GM21786 (cell line): Measurements from ENCODE around the gene CERS5.

Experiments used
- ATAC-seq: cut with Tn5 transposase; IDR thresholded peaks from one replicate; pipeline ENCODE4 v1.9.1; 2021; ENCODE audit not compliant: unreplicated experiment

CERS5 gene, protein sequence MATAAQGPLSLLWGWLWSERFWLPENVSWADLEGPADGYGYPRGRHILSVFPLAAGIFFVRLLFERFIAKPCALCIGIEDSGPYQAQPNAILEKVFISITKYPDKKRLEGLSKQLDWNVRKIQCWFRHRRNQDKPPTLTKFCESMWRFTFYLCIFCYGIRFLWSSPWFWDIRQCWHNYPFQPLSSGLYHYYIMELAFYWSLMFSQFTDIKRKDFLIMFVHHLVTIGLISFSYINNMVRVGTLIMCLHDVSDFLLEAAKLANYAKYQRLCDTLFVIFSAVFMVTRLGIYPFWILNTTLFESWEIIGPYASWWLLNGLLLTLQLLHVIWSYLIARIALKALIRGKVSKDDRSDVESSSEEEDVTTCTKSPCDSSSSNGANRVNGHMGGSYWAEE

DNA sequence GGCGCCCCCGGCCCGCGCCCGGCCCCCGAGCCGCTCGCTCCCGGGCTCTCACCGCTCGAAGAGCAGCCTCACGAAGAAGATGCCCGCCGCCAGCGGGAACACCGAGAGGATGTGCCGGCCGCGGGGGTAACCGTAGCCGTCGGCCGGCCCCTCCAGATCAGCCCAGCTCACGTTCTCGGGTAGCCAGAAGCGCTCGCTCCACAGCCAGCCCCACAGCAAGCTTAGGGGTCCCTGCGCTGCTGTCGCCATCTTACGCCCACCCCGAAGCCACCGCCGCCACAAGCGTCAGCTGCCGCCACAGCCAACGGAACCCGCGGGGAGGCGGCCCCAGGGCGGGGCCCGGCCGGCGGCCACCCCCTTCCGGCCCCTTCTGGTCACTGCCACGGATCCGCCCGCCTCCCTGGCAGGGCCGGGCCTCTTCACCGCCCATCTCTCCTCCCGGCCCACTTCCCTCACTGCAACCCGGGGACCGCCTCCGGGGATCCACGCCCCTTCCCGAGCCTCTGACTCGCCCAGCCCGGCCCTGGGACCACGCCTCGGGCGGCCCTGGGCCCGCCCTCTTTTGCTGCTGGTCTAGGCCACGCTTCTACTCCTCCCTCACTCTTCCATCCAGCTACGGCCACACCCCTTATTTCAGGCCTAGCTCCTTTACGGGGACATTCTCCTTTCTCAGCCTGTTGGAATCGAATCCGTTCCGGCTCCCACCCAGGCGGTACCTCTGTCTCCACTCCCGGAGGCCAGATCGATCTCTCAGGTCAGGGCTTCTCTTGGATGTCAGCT, at the start of gene CERS5:
CERS5 (minus strand) TSS at position 321 of the 780 bp plus-strand sequence; CDS start at position 249, 72 bp downstream.
- peak; percentile 97 for ATAC-seq

DNA sequence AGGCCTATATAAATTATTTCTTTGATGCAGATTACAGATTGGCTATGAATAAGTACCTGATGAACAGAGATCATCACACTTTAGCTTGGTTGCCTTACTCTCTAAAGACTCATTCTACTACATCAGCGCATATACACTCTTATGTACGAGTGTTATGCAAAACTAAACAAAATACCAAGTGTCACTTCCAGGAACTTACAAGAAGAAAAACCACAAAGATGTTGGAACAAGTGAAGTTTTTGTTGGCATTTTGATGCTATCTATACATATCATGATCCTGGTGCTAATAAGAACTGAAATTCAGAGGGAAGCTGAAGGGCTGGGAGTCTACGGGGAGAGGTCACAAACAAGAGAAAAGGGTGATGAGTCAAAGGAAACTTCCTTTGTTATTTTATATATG, 47.9 kb upstream of the CERS5 start:
- ATAC-seq: no peak

DNA sequence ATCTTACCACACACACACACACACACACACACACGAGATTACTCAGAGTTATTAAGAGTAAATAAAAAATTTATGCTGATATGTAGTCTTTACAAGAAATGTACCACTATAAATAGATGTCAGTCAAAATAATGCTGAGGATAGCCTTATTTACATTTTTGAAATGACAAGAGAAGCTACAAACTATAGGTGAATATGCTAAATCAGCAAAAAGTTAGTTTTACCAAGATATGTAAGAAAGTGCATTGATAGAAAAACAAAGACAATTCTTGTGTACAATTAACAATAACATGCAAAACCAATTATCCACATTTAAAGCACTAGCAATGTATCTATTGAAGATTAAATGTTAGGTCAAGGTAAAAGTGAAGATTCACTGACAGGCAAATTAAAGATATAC, 46.8 kb upstream of the CERS5 start:
- no peak for ATAC-seq

DNA sequence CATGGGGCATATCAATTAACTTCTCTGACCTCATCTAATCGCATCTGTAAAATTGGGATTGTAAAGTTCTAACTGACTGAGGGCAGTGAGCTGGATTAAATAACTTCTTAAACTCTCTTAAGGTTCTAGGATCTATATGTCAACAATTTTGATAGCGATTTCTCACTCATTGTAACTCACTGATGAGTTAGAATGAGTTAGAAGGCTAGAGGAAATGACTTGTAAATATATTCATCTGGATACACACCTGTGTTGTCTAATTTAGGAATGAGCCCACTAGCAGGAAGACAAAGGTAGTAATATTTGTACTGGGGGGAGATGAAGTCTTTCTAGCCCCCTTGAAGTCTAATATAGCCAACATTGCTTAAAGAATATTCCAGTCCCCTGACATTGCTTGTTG, 46.3 kb upstream of the CERS5 start:
- ATAC-seq: no peak

DNA sequence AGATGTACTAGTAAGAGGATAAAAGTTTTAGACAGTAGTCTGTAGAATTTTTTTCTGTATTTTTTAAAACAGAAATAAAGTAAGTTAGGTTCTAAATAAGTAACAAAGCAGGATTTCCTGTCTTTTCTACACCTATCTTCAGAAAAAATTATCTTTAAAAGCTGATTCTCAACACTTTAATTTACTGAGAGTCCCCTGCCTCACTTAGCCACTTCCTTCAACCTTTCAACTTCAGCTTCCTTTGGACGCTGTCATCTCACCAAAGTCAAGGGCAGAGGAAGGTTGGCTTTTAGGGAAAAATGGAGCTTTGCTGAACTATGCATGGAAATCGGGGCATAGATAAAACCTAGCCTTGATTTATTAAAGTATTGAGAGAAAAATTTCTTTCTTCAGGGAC, 44.9 kb upstream of the CERS5 start:
- ATAC-seq: no peak

DNA sequence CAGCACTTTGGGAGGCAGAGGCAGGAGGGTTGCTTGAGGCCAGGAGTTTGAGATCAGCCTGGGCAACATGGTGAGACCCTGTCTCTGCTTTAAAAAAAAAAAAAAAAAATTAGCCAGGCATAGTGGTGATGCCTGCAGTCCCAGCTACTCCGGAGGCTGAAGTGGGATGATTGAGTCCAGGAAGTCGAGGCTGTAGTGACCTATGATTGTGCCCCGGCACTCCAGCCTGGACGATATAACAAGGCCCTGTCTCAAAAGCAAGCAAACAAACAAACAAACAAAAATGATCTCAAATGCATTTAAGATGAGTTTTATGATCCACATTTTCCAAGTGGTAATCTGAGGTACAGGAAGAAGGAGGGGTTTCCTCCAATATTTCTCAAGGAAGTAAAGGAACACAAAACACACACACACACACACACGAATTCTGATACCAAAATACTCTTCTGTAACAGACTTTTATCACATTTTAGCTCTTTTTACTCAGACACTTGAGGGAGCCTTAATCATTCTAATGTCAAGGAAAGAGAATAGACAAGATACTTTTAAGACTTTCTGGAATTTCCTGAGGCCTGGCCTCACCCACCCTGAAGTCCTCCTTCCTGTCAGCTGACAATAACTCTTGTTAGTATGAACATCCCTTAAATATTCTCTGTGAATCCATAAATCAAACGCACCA, 44.4 kb upstream of the CERS5 start:
- ATAC-seq: no peak

DNA sequence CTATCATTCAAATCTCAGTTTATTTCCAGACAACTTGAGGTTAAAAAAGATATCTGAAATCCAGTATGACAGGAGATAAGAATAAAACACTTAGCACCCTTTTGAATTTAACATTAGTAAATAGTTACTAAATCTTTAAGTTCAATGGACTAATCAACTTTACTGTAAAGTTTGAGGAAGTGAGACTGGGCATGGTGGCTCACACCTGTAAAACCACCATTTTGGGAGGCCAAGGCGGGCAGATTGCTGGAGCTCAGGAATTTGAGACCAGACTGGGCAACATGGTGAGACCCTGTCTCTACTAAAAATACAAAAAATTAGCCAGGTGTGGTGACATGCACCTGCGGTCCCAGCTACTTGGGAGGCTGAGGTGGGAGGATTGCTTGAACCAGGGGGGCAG, 40.3 kb upstream of the CERS5 start:
- ATAC-seq: no peak

DNA sequence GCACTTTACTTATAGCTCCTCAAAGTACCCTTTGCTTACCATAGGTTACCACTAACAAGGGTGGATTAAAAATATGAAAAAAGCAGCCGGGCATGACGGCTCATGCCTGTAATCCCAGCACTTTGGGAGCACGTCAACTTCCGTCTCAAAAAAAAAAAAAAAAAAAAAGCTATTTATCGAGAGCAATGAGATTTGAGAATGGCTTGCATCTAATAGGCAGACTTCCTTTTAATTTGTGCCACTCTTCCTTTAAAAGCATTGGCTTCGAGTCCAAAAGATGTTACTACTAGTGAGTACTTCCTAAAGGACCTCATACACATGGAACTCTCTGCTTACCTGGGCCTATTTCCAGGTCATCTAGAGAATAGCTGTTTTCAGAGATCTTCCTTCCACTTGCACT, 38.5 kb upstream of the CERS5 start:
- no peak for ATAC-seq

DNA sequence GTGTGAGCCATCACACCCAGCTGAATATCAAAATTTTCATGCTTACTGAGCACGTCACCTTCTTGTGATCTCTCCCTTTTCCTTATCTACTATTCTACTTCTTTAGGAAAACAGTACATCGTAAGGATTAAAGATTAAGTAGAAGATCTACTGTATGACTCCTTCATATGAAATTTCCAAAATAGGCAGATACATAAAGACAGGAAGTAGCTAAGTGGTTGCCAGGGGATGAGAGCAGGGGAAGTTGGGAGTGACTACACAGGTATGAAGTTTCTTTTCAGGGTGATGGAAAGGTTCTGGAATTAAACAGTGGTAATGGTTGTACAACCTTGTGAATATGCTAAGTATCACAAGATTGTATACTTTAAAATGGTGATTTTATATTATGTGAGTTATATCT, 36.5 kb upstream of the CERS5 start:
- ATAC-seq: no peak

DNA sequence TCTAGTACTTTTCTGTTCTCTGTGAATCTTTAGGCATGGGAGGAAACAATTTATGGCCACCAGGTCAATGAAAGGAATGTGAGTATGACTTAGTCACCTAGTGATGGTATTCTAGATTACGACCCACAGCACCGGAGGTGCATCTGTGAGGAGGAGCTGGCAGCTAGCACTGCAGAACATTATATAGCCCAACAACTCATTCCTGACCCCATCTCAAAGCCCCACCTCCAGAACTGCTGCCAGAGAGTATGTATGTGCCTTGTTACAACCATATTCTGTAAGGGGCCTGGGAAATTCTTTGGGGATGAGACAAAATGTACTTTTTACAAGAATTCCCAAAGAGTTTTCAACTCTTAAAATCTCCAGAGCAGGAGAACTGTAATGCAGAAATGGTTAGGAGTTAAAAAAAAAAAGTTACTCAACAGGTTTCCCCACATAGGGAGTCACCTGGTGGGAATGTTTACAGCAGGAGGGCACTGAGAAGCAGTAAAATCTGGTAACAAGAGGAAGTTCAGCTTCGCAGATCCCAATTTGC, 34.9 kb upstream of the CERS5 start:
- no peak for ATAC-seq

DNA sequence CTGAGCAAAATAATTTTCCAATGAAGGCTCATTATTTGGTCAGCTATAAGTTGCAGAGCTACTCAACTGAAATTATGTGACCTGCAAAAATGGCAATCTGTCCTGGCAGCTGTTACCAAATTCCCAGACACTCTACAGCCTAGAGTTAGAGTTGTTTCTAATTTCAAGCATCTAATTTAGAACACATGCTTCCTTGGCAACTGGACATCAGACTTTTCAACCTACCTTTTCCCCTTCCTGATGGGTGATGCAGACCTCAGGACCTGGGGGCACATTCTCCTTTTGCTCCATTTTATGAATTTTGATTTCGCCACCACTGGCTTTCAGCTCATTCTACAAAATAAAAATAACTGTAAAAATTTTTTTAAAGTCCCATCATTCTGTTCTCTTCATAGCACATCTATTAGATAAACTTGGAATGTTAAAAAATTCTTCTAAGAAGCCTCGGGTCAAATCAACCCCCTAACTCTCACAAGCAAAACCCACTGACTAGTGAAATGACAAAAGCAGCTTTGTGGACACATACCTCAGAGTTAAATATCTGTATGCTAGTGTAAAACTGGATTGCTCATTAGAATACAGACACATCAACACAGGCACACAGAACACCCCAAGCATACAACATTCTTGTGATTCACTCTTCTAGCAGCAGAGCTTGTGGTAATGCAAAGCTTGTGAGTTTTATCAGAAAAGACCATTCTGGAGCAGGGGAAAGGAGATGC, 33.5 kb upstream of the CERS5 start:
- no peak for ATAC-seq

DNA sequence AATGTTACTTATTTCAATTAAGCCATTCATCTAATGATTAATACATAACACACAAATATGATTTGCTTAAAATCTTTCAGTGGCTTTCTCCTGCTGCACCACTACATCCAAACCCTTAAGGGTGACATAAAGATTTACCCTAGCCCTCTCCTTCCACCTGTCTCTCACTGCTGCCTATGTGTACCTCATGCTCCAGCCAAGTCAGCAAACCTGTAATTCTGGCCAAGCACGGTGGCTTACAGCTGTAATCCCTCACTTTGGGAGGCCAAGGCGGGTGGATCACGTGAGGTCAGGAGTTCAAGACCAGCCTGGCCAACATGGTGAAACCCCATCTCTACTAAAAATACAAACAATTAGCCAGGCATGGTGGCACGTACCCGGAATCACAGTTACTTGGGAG, 31.7 kb upstream of the CERS5 start:
- ATAC-seq: no peak

DNA sequence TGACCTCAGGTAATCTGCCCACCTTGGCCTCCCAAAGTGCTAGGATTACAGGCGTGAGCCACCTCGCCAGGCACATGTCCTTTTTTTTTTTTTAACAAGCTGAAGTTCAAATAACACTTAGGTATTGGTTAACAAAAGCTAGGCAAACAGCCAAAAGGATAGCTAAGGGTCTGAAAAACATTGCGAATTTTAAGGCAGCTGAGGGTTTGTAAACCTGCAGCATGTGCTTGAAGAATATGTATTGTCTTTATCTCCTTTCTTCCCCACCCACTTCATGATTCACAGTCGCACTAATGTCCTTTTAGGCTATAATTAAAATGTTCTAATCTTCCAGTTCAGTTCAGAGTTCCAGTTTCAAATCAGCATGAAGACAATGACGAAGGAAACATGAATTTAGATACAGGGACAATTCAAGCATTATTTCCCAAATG, 30.1 kb upstream of the CERS5 start:
- no peak for ATAC-seq

DNA sequence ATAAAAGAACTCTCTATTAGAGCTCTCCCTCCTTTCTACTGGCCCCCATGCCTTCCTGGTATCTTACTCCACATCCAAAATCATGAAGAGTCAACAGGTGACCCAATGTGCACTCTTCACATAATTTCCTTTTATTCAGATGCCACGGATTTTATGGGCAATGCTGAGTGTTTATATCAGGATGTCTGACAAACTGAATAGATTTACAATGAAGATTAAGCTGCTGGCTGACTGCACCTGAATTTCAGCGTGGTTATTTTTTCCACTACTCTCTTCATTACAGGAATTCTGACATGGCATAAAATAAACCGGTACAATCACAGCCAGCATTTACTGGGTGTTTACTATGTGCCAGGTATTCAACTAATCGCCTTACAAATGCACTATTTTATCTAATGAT, 29.4 kb upstream of the CERS5 start:
- no peak for ATAC-seq

DNA sequence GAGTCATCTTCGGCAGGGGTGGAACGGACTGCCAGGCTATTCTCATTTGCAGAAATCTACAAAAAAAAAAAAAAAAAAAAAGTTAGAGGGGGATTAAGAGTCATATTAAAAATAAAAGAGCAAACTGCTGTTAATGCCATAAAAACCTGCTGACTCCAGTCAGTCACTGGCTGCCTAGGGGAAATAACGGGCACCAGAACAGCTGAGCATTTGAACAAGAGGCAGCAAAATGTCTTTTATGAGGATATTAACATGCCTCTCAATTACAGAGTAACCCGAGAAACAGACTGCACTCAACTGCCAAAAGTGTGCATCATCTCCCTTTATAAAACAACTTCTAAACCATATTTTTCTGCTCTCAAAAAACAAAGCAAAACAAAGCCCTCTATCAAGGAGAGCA, 28.7 kb upstream of the CERS5 start:
- ATAC-seq: no peak

DNA sequence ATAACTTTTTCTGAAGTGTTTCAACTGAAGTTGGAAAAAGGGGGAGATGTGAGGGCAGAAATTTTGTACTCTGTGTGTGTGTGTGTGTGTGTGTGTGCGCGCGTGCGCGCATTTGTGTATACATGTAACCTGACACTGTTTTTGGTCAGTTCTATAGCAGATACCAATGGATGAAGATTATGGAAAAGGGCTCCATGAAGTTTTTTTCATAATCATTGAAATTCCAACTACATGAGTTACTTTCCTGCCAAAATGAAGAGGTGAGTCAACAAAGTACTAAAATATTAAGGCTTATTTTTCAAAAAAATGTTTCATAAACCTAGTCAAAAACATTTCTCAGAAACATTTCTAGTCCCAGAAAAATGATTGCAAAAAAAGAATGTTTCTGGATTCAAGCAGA, 25.7 kb upstream of the CERS5 start:
- no peak for ATAC-seq

DNA sequence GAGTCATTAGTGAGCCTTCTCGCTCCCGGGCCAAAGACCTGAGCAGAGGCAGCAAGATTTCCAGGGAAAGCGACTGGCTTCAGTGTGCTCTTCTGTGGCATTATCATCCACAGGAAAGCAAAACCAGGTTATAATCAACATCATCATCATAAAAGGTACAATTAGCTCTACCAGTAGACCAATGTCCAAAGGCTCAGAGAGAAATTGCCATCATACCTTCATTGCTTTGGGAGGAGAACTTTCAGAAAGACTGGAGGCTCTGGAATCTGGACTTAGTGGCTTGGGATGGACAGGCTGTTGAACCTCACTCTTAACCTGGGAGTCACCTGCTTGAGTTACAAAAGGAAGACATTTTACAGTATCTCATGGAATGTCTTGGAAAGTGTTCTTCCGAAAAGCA, 25.1 kb upstream of the CERS5 start:
- no peak for ATAC-seq

DNA sequence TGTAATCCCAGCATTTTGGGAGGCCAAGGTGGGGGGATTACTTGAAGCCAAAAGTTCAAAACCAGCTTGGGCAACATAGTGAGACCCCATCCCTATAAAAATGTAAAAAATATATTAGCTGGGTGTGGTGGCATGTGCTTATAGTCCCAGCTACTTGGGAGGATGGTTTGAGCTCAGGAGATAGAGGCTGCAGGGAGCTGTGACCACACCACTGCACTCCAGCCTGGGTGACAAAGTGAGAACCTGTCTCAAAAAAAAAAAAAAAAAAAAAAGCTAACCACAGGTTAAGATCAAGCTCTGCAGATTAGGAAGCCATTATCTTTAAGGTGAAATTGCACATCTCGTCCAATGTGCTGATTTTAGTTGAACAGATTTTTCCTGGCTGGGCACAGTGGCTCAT, 23.7 kb upstream of the CERS5 start:
- no peak for ATAC-seq

DNA sequence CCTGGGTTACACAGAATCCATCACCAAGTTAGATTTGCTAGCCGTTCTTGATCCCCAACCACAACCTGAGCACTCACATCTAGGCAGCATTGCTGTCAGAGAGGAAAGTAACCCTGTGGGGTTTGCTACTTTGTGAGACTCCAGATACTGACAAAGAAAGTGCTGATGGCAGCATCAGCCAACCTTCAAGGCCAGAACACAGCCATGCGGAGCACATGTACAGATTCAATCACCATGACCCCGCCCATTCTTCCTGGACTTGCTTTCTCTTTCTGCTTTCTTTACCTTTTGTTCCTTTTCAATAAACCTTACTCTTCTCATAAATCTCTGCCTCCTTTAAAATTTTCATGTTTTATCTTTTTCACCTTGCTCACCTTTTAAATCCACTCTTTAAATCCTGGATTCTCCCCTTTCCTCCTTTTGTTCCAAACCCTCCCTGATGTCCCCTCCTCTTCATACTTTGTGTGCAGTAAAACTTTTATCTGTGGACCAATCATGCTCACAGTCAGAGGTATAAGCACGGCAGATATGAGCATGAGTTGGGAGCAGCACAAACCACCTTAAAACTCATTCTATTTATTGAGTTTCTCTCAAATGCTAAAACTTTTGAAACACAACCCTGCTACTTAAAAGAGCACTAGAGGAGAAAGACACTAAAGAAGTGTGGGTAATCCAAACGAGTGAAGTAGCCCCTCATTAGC, 21.9 kb upstream of the CERS5 start:
- no peak for ATAC-seq

DNA sequence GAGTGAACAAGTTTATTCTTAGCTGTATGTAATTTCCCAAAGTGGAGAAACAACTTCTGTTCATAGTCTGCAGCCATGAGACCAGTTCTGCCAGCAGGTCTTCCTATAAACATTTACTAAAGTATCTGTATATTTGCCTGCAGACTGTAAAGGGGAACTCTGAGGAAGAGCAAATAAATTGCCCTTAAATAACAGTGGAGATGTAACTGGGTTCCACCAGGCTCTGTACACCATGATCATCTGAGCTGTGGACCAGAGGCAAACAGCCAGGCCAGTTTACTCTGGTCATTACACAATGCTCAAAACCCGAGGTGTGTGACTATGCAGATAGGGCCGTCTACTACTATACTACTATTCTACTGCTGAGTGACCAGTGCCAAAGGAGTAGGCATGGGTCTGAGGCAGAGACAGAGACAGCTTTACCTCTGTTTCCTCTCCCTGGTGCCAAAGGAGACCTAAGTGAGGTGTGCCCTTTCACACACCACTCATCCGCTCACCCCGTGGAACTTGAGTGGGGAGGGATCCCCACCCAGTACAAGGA, 21.1 kb upstream of the CERS5 start:
- no peak for ATAC-seq
